ENCODE results near the gene KCNH2. TPM values are rescaled to one million over a fixed set of nuclear protein-coding genes. Genes with fewer than 3 reads are reported as not detected.

Gene KCNH2
- total and polyA plus RNA-seq, 2 experiments from 2014 or later: 8.4 to 9.1 TPM

DNA sequence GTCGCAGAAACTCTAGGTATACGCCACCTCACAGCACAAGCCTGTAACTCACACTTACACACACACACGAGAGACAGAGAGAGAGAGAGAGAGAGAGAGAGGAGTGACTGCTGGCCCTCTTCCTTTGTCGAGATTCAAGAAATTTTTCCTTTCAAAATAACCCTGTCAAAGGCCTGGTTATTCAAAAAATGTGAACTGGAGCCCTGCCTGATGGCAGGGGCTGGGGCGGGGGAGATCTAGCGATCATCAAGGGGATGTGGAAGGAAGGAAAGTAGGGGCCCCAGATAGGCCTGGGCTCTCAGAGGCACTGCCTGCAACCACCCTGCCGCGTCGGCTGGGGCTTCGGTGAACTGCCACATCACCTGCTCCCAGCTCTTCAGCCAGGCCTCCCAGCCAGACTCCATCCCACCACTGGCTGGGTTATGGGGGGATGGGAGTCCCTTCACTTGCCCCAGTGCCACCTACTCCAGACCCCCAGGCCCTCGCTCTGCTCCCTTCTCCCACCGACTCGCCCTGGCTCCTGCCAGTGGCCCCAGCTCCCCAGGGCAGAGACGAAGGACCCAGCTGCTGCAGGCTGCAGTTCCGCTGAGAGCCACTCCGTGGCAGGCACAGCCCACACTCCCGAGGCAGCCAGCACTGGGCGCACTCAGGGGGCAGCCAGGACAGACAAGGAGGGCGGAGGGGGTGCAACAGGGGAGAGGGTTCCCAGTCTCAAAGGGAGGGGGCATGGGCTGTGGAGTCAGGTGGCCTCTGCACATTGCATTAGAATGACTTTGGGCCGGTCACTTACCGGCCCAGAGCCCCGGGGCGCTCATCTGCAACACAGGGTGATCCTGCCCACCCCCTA is 15.3 kb downstream of the KCNH2 start:
- 48% methylated on average over 23 of the region's 23 CpGs for WGBS (ENCODE audit: low lambda C conversion rate, missing lambda C conversion rate)
- Histone ChIP-seq H3K4me2 (no peak overlapping the region), H3K79me2 (no peaks in the 10 kb centered on the region), H3K9me2 (replicated peaks; ENCODE audit: insufficient read depth) (no peaks in the 10 kb centered on the region), H3K4me1 (ENCODE audit: insufficient read depth) (peaks cover 30% of the 10 kb centered on the region), H3K4me3 (no peak overlapping the region), H3K9me3 (ENCODE audit: low read depth) (no peaks in the 10 kb centered on the region), H3K36me3 (replicated peaks; ENCODE audit: insufficient read depth, low read depth) (no peaks in the 10 kb centered on the region), H2AFZ (no peak overlapping the region), H4K20me1 (ENCODE audit: insufficient read depth, poor library complexity, severe bottlenecking) (no peaks in the 10 kb centered on the region), H3K27me3 (peaks cover 2% of the 10 kb centered on the region), H3K27ac (peak overlapping the region; percentile 55)
- TF ChIP-seq, protein P1, sequence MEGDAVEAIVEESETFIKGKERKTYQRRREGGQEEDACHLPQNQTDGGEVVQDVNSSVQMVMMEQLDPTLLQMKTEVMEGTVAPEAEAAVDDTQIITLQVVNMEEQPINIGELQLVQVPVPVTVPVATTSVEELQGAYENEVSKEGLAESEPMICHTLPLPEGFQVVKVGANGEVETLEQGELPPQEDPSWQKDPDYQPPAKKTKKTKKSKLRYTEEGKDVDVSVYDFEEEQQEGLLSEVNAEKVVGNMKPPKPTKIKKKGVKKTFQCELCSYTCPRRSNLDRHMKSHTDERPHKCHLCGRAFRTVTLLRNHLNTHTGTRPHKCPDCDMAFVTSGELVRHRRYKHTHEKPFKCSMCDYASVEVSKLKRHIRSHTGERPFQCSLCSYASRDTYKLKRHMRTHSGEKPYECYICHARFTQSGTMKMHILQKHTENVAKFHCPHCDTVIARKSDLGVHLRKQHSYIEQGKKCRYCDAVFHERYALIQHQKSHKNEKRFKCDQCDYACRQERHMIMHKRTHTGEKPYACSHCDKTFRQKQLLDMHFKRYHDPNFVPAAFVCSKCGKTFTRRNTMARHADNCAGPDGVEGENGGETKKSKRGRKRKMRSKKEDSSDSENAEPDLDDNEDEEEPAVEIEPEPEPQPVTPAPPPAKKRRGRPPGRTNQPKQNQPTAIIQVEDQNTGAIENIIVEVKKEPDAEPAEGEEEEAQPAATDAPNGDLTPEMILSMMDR (IDR thresholded peaks at IDR 0.05; ENCODE audit: poor library complexity): peak; percentile 95
- no peak for TF ChIP-seq EZH2phosphoT487 (IDR thresholded peaks at IDR 0.05; ENCODE audit: low read depth, severe bottlenecking, unreplicated experiment)
- DNase-seq (ENCODE audit: low spot score): peak; percentile 76

DNA sequence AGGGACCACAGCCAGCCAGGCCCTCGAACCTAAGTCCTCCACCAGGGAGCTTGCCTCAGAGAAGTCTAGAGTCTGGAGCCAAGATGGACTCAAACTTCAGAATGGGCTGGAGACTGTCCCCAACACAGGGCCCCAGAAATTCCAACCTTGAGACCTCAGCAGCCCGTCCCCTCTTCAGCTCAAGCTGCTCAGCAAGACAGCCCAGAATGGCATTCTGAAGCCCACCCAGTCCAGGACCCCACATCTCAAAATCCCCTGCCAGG is 15.9 kb downstream of the KCNH2 start:
- Histone ChIP-seq H3K27me3 (no peaks in the 10 kb centered on the region), H3K36me3 (replicated peaks; ENCODE audit: insufficient read depth, low read depth) (no peaks in the 10 kb centered on the region), H4K20me1 (ENCODE audit: insufficient read depth, poor library complexity, severe bottlenecking) (no peaks in the 10 kb centered on the region), H3K79me2 (no peaks in the 10 kb centered on the region), H2AFZ (no peak overlapping the region), H3K4me3 (no peak overlapping the region), H3K27ac (peak overlapping the region; percentile 55), H3K4me2 (no peak overlapping the region), H3K9me3 (ENCODE audit: low read depth) (no peaks in the 10 kb centered on the region), H3K4me1 (ENCODE audit: insufficient read depth) (peaks cover 25% of the 10 kb centered on the region), H3K9me2 (replicated peaks; ENCODE audit: insufficient read depth) (no peaks in the 10 kb centered on the region)
- no peak for DNase-seq (ENCODE audit: low spot score)
- WGBS (ENCODE audit: low lambda C conversion rate, missing lambda C conversion rate): 79% methylated on average over 2 of the region's 2 CpGs
- TF ChIP-seq EZH2phosphoT487 (IDR thresholded peaks at IDR 0.05; ENCODE audit: low read depth, severe bottlenecking, unreplicated experiment): no peak
- TF ChIP-seq, protein P1 (IDR thresholded peaks at IDR 0.05; ENCODE audit: poor library complexity): no peak
- no peak for TF ChIP-seq EZH2 (IDR thresholded peaks at IDR 0.05; ENCODE audit: borderline replicate concordance)

DNA sequence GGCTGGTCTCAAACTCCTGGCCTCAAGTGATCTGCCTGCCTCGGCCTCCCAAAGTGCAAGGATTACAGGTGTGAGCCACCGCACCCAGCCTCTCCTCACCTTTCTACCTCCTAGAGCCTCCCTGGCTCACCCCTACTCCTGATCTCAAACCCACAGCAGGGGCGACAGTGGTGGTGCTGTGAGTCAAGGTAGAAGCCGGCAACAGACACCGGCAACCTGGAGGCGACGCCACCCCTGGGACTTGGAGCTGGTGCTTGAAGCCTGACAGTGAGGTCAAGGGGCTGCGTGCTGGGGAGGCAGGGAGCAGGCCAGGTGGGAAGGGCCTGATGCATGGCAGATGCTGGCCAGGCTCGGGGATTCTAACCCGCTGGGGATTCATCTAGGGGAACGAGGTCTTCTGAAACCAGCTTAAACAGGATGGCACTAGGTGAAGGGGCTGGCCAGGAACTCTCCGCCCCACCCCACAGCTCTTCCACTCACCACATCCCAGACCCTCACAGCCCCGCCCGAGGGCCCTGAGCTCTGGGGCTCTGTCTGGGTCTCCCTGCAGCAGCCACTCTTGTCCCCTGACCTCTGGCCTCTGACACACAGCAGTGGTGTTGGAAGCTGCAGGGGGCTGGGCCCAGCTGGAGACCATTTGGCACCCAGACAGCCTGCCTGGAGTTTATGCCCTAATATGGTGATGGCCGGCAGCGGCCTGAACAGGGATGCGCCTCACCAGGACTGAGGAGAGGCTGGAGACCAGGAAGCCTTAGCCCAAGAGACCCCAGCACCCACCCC is 16.4 kb downstream of the KCNH2 start:
- Histone ChIP-seq H3K79me2 (no peaks in the 10 kb centered on the region), H3K27ac (peak overlapping the region; percentile 55)

More for the DNA sequence above, 16.4 kb downstream of the KCNH2 start:
- Histone ChIP-seq H3K4me3 (no peak overlapping the region), H2AFZ (no peak overlapping the region), H3K36me3 (replicated peaks; ENCODE audit: insufficient read depth, low read depth) (no peaks in the 10 kb centered on the region), H3K4me1 (ENCODE audit: insufficient read depth) (peaks cover 19% of the 10 kb centered on the region), H3K27me3 (no peaks in the 10 kb centered on the region), H3K4me2 (no peak overlapping the region), H3K9me3 (ENCODE audit: low read depth) (no peaks in the 10 kb centered on the region), H4K20me1 (ENCODE audit: insufficient read depth, poor library complexity, severe bottlenecking) (no peaks in the 10 kb centered on the region), H3K9me2 (replicated peaks; ENCODE audit: insufficient read depth) (no peaks in the 10 kb centered on the region)
- no peak for DNase-seq (ENCODE audit: low spot score)
- TF ChIP-seq EZH2phosphoT487 (IDR thresholded peaks at IDR 0.05; ENCODE audit: low read depth, severe bottlenecking, unreplicated experiment): no peak
- TF ChIP-seq, protein P1 (IDR thresholded peaks at IDR 0.05; ENCODE audit: poor library complexity): no peak
- no peak for TF ChIP-seq EZH2 (IDR thresholded peaks at IDR 0.05; ENCODE audit: borderline replicate concordance)
- 91% methylated on average over 15 of the region's 17 CpGs for WGBS (ENCODE audit: low lambda C conversion rate, missing lambda C conversion rate)

Measured in hepatocyte (in vitro differentiated cells).